Urinary bladder (tissue), 4 donors: ENCODE measurements around the gene PEX11B. TPM values are rescaled to one million over a fixed set of nuclear protein-coding genes. Genes with fewer than 3 reads are reported as not detected.

ENCODE experiments used
- DNase-seq: peaks from one replicate; pipeline ENCODE4 v3.0.0-alpha.2; 2015; ENCODE audit errors: extremely low spot score
- H3K27ac ChIP-seq: one replicate; pipeline ENCODE4 v1.5.1; 2013; ENCODE audit warnings: low read depth, mild to moderate bottlenecking, moderate library complexity
- H3K36me3 ChIP-seq: one replicate; pipeline ENCODE4 v1.6.1; 2013; ENCODE audit warnings: mild to moderate bottlenecking, moderate library complexity; ENCODE audit not compliant: insufficient read depth
- H3K4me1 ChIP-seq: one replicate; pipeline ENCODE4 v1.6.1; 2013; ENCODE audit warnings: mild to moderate bottlenecking, moderate library complexity; ENCODE audit not compliant: insufficient read depth
- H3K4me3 ChIP-seq: one replicate; pipeline ENCODE4 v1.5.1; 2013; ENCODE audit warnings: low read depth, low read length
- WGBS: extraction: QIAGEN DNeasy Blood & Tissue Kit; methylation state at CpG from one replicate; pipeline ENCODE4 v1.1.7; 2013; 5-methylcytosine and 5-hydroxymethylcytosine counted together
- polyA plus RNA-seq: library from polyadenylated mRNA; stranded (reverse); fragments of 200-250 nt; gene quantifications from one replicate; pipeline ENCODE4 v1.2.3, GENCODE V29; 2013
- total RNA-seq: library from RNA; depleted of rRNA; stranded (reverse); fragments of >200 nt; gene quantifications from one replicate; pipeline ENCODE4 v1.2.3, GENCODE V29; 2014
- donor health status: healthy with polysubstance abuse.
- donor health status: healthy.

The PEX11B gene
- total and polyA plus RNA-seq, 2 donors: 26.4 to 29.9 TPM

DNA sequence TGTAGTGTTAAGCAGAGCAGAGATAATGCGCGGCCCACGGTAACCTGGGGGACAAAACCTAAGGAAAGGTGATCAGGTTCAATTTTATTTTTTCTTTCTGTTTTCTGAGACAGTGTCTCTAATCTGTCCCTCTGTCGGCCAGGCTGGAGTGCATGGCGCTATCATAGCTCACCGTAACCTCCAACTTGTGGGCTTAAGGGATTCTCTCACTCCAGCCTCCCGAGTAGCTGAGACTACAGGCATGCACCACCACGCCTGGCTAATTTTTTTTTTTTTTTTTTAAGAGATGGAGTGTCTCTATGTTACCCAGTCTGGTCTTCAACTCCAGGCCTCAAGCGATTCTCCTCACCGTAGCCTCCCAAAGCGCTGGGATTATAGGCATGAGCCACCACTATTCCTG is 32.1 kb downstream of the PEX11B start:
- Histone ChIP-seq H3K4me1 (no peaks in the 10 kb centered on the region), H3K36me3 (no peaks in the 10 kb centered on the region), H3K27ac (no peak overlapping the region), H3K4me3 (peak overlapping the region; percentile 52)
- 43% methylated on average over 11 of the region's 11 CpGs for WGBS
- DNase-seq: no peak

GRCh38 chr1:145885738-145886287 is 32.7 kb downstream of the PEX11B start, which contains the start of gene ANKRD35:
Gene ANKRD35 (minus strand): TSS chr1:145885866. CDS start chr1:145885758, 108 bp downstream.
- 1% methylated on average over 36 of the region's 36 CpGs for WGBS
- DNase-seq: no peak
- Histone ChIP-seq H3K36me3 (no peaks in the 10 kb centered on the region), H3K27ac (no peak within 1 kb of the TSS), H3K4me3 (peak within 1 kb of the TSS; percentile 52), H3K4me1 (no peaks in the 10 kb centered on the region)

DNA sequence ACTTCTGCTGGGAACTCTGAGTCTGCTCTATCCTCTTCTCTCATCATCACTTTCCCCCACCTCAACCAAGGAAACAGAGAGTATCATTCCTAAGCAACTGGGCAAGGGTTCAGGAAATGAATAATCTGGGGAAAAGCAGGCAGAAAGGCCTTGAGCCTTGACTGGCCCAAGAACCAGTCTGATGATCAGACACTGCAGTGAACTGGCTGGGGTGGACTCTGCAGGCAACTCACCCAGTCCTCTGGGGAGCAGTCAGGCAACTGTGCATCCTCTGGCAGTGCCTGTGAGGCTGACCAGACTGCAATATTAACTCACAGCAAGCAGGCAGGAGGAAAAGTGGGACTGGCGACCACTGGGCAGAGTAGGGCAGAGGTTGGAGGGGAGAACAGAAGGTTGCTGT is 33.8 kb downstream of the PEX11B start:
- Histone ChIP-seq H3K4me3 (no peak overlapping the region), H3K27ac (no peak overlapping the region), H3K4me1 (no peaks in the 10 kb centered on the region), H3K36me3 (no peaks in the 10 kb centered on the region)
- no peak for DNase-seq
- WGBS: 92% methylated on average over 1 of the region's 1 CpG

DNA sequence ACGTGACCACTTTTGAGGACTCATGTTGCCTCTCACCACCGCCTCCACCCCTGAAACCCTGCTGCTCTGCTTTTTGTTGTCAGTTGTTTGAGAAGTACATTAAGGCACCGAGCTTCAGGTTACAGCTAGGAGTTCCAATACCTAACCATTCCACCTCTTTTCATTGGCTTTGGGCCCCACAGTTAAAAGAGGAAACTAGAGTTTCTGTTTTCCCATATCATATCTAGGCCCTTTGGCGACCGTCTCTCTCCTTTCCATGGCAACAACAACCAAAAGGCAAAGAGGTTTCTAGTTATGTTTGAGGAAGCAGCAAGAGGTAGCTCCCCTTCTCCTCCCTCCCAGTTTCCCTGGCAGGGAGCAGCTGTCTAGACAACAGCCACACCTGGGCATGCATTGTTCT is 38.7 kb downstream of the PEX11B start:
- DNase-seq: no peak
- Histone ChIP-seq H3K4me3 (no peak overlapping the region), H3K4me1 (no peaks in the 10 kb centered on the region), H3K27ac (no peak overlapping the region), H3K36me3 (no peaks in the 10 kb centered on the region)
- WGBS: 58% methylated on average over 5 of the region's 5 CpGs

- Histone ChIP-seq H3K4me3 (no peak overlapping the region), H3K36me3 (no peaks in the 10 kb centered on the region), H3K4me1 (no peaks in the 10 kb centered on the region), H3K27ac (no peak overlapping the region)
- DNase-seq: no peak
- 80% methylated on average over 2 of the region's 2 CpGs for WGBS
Observed at GRCh38 chr1:145878724-145879123, 39.8 kb downstream of the PEX11B start.

- 81% methylated on average over 7 of the region's 7 CpGs for WGBS
- no peak for DNase-seq
Observed at GRCh38 chr1:145877923-145878486, 40.5 kb downstream of the PEX11B start.

GRCh38 chr1:145874646-145875045 is 43.9 kb downstream of the PEX11B start:
- no peak for DNase-seq
- no peak overlapping the region for H3K4me3 ChIP-seq
- H3K27ac ChIP-seq: no peak overlapping the region
- no peaks in the 10 kb centered on the region for H3K36me3 ChIP-seq
- no peaks in the 10 kb centered on the region for H3K4me1 ChIP-seq
- WGBS: 94% methylated on average over 12 of the region's 12 CpGs

More at GRCh38 chr1:145877923-145878486, 40.5 kb downstream of the PEX11B start:
- H3K4me1 ChIP-seq: no peaks in the 10 kb centered on the region
- no peak overlapping the region for H3K27ac ChIP-seq
- H3K36me3 ChIP-seq: no peaks in the 10 kb centered on the region
- H3K4me3 ChIP-seq: no peak overlapping the region

DNA sequence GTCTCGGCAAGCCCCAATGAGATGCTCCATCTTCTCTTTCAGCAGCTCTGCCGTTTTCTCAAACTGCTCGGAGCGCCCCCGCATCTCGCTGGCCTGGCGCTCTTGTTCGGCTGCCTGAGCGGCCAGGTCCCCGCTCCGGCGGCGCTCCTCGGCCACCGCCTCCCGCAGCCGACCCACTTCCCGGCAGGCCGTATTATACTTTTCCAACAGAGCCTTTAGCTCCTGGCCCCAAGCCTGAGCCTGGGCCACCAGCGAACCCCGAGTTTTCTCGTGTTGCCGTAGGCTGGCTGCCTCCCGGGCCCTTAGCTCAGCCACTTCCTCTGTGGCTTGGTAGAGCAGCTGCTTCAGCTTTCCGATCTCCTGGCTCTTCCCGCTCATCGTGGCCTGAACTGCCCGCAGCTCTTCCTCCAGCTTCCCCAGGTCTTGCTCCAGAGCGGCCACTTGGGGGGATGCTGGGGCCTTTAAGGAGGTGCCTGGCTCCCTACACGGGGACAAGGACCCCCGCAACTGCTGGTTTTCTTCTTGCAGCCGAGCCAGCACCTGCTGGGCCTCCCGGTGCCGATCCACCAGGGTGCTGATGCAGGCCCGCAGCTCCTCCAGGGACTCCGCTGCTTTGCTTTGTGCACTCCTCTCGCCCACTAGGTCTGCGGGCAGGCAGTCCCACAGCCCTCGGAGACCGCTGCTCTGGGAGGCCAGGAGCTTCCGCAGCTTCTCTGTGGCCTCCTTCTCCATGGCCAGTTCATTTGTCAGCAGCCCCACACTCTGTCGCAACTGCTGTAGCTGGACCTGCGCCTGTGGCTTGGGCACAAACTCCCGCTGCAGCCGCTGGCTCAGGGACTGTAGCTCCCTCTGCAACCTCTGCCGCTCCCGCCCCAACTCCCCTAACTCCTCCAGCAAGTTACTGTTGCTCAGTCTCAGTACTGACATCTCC is 46.3 kb downstream of the PEX11B start:
- 11% methylated on average over 47 of the region's 47 CpGs for WGBS
- no peaks in the 10 kb centered on the region for H3K4me1 ChIP-seq
- no peaks in the 10 kb centered on the region for H3K36me3 ChIP-seq
- peak overlapping the region; percentile 50 for H3K4me3 ChIP-seq
- no peak for DNase-seq
- H3K27ac ChIP-seq: peak overlapping the region; percentile 86

GRCh38 chr1:145868232-145868631 is 50.3 kb downstream of the PEX11B start:
- Histone ChIP-seq H3K4me1 (no peaks in the 10 kb centered on the region), H3K27ac (no peak overlapping the region), H3K4me3 (no peak overlapping the region), H3K36me3 (no peaks in the 10 kb centered on the region)
- WGBS: 85% methylated on average over 4 of the region's 4 CpGs
- no peak for DNase-seq

DNA sequence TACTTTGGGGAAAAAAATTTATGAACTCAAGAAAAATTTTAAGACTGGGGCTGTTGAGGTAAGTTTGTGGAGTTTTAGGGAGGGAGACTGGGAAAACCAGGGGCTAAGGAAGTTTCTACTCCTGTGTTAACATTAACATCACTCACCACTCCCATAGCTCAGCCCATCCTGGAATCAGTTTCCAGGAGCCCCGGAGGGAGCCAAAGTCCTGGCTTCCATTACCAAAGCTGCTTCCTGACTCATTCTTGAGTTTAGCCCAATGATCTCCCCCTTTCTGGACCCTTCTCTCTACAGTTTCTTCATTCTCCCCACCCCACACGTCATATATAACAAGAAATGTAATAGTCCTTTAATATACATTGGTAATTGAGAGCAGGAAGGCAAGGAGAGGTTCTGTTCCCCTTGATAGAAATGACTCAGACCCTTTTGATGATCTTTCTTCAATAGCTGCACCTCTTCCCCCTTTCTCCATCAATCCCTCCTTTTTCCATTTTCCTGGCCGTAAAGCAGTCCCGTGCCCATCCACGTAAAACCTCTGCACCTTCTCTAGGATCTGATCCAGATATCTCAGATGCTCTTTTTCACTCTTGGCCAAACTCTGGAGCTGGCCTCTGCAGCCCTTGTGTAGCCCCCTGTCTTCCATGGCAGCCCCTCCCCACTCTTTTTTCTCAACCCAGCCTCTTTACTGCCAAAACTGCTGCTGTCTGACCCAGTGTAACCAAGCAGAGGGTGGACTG is 55.1 kb downstream of the PEX11B start:
- Histone ChIP-seq H3K27ac (no peak overlapping the region), H3K36me3 (no peaks in the 10 kb centered on the region), H3K4me3 (no peak overlapping the region), H3K4me1 (peaks cover 1% of the 10 kb centered on the region)
- no peak for DNase-seq
- 56% methylated on average over 5 of the region's 5 CpGs for WGBS

Other genes starting within 250 kb of the PEX11B start
- gene PDZK1, start 211.3 kb downstream of the PEX11B start, total RNA-seq: 0.37 TPM
- 0.18 TPM for gene PDZK1, start 211.3 kb downstream of the PEX11B start, polyA plus RNA-seq
- 1.0 TPM for gene CD160, start 199.2 kb downstream of the PEX11B start, total RNA-seq
- gene CD160, start 199.2 kb downstream of the PEX11B start, polyA plus RNA-seq: 0.25 TPM
- 32.4 TPM for gene RNF115, start 94.6 kb downstream of the PEX11B start, total RNA-seq
- 9.1 TPM for gene RNF115, start 94.6 kb downstream of the PEX11B start, polyA plus RNA-seq
- gene POLR3C, start 94.5 kb downstream of the PEX11B start, total RNA-seq: 25.6 TPM
- gene POLR3C, start 94.5 kb downstream of the PEX11B start, polyA plus RNA-seq: 23.5 TPM
- gene NUDT17, start 73.1 kb downstream of the PEX11B start, total RNA-seq: 5.9 TPM
- 5.0 TPM for gene NUDT17, start 73.1 kb downstream of the PEX11B start, polyA plus RNA-seq
- 27.0 TPM for gene PIAS3, start 59.6 kb downstream of the PEX11B start, total RNA-seq
- 48.1 TPM for gene PIAS3, start 59.6 kb downstream of the PEX11B start, polyA plus RNA-seq
- gene ANKRD35, start 32.9 kb downstream of the PEX11B start, total RNA-seq: 2.2 TPM
- gene ANKRD35, start 32.9 kb downstream of the PEX11B start, polyA plus RNA-seq: 13.2 TPM
- 3.5 TPM for gene ITGA10, start 8.7 kb downstream of the PEX11B start, total RNA-seq
- gene ITGA10, start 8.7 kb downstream of the PEX11B start, polyA plus RNA-seq: 6.2 TPM
- gene RBM8A, start 8.8 kb upstream of the PEX11B start, total RNA-seq: 51.3 TPM
- gene RBM8A, start 8.8 kb upstream of the PEX11B start, polyA plus RNA-seq: 107 TPM
- gene LIX1L, start 39.3 kb upstream of the PEX11B start, total RNA-seq: 29.6 TPM
- 25.6 TPM for gene LIX1L, start 39.3 kb upstream of the PEX11B start, polyA plus RNA-seq
- gene ANKRD34A, start 45.9 kb upstream of the PEX11B start, total RNA-seq: 0.21 TPM
- 1.4 TPM for gene ANKRD34A, start 45.9 kb upstream of the PEX11B start, polyA plus RNA-seq
- gene POLR3GL, start 46.0 kb upstream of the PEX11B start, total RNA-seq: 16.5 TPM
- 46.6 TPM for gene POLR3GL, start 46.0 kb upstream of the PEX11B start, polyA plus RNA-seq
- 920 TPM for gene TXNIP, start 77.9 kb upstream of the PEX11B start, total RNA-seq
- gene TXNIP, start 77.9 kb upstream of the PEX11B start, polyA plus RNA-seq: 1,029 TPM
- gene HJV, start 103.0 kb upstream of the PEX11B start, total RNA-seq: 9.4 TPM
- gene HJV, start 103.0 kb upstream of the PEX11B start, polyA plus RNA-seq: 0.11 TPM
- 4.7 TPM for gene NBPF10, start 226.1 kb upstream of the PEX11B start, total RNA-seq
- 0.71 TPM for gene NBPF10, start 226.1 kb upstream of the PEX11B start, polyA plus RNA-seq